ENCODE results near the gene NCOA1.

- TF ChIP-seq, protein P1, sequence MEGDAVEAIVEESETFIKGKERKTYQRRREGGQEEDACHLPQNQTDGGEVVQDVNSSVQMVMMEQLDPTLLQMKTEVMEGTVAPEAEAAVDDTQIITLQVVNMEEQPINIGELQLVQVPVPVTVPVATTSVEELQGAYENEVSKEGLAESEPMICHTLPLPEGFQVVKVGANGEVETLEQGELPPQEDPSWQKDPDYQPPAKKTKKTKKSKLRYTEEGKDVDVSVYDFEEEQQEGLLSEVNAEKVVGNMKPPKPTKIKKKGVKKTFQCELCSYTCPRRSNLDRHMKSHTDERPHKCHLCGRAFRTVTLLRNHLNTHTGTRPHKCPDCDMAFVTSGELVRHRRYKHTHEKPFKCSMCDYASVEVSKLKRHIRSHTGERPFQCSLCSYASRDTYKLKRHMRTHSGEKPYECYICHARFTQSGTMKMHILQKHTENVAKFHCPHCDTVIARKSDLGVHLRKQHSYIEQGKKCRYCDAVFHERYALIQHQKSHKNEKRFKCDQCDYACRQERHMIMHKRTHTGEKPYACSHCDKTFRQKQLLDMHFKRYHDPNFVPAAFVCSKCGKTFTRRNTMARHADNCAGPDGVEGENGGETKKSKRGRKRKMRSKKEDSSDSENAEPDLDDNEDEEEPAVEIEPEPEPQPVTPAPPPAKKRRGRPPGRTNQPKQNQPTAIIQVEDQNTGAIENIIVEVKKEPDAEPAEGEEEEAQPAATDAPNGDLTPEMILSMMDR (IDR thresholded peaks at IDR 0.05) = no peak
- TF ChIP-seq POLR2A (IDR thresholded peaks at IDR 0.05) (no peak), POLR2AphosphoS5 (IDR thresholded peaks at IDR 0.05; ENCODE audit: insufficient read depth in 1 of 2, low read depth in 1 of 2) (peak in 1 of 2 donors; percentile 8)
Observed at GRCh38 chr2:24721470-24721869, 230.4 kb downstream of the NCOA1 start.

All from vagina (tissue), 2 donors.